GM13976 (cell line): ENCODE data around the gene HSD17B12.
"Not testable (repeated sequence)": the region's sequence is repeated elsewhere in the genome, so short reads cannot be mapped to it uniquely, and the experiment has no call there.

Source experiments
- DNase-seq: peaks from one replicate; pipeline ENCODE4 v3.0.0; 2012; ENCODE audit warnings: low spot score
- CTCF ChIP-seq: IDR thresholded peaks from 2 replicates; pipeline ENCODE4 v1.5.1; 2012; ENCODE audit warnings: borderline replicate concordance, mild to moderate bottlenecking; ENCODE audit not compliant: insufficient read depth; ENCODE audit errors: extremely low read depth, missing control alignments, control extremely low read depth
- in situ Hi-C: fragments of 300-500 bp; cut with MboI; formaldehyde crosslinking; loops from one replicate; pipeline ENCODE4 v1.12.0; 2022; ENCODE audit warnings: low sequenced_read_pairs, mixed read lengths, inconsistent platforms; ENCODE audit not compliant: unreplicated experiment

HSD17B12 gene

GRCh38 chr11:43664295-43664694 is 16.2 kb upstream of the HSD17B12 start:
- no peak for TF ChIP-seq CTCF
- DNase-seq: no peak
- in situ Hi-C loops: no loop called here

DNA sequence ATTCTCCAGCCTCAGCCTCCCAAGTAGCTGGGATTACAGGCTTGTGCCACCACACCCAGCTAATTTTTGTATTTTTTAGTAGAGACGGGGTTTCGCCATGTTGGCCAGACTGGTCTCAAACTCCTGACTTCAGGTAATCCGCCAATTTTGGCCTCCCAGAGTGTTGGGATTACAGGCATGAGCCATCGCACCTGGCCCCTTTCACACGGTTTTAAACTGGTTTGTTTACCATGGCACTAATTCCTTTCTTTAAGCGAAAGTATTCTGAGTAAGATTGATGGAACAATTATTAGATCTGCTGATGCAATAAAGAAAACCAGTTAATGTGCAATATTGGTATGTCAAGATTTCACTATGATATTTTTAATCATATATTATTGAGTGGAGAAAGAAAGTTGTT is 9.3 kb upstream of the HSD17B12 start:
- DNase-seq, in situ Hi-C loops: not testable (repeated sequence)

GRCh38 chr11:43674560-43674959 is 6.0 kb upstream of the HSD17B12 start:
- no peak for TF ChIP-seq CTCF
- in situ Hi-C loops: no loop called here
- DNase-seq: no peak

DNA sequence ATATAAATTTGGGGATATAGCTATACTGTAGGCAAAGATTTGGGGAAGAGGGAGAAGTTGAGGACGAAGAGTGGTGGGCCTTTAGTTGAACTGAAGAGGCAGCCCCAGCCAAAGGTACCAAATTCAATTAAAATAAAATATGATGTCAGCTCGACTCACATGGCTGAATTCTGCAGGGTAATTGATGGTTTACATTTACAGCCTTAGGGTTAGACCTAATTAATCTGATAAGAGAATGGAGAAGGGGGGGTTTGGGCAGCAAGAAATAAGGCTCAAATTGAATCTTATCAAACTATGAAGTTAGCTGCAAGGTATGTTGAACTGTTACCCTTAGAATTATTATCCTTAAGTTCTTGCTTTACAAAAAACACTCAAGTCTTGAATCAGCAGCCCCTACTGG is 3.6 kb upstream of the HSD17B12 start:
- DNase-seq: no peak
- in situ Hi-C loops: no loop called here
- TF ChIP-seq CTCF: no peak

- TF ChIP-seq CTCF: no peak
- in situ Hi-C loops: no loop called here
- no peak for DNase-seq
Observed at GRCh38 chr11:43681401-43681942, 934 bp downstream of the HSD17B12 start.

DNA sequence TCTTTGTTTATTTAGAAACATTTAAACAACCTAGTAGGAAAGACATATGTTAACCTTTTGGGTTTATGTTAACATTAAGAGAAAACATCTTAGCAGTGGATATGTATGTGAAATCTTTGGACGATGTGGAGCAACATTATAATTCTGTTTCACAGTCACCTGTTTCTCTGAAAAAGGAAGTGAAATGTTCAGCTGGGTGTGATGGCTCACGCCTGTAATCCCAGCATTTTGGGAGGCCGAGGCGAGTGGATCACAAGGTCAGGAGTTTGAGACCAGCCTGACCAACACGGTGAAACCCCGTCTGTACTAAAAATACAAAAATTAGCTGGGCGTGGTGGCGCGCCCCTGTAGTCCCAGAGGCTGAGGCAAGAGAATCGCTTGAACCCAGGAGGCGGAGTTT is 1.5 kb downstream of the HSD17B12 start:
- in situ Hi-C loops, DNase-seq: not testable (repeated sequence)

DNA sequence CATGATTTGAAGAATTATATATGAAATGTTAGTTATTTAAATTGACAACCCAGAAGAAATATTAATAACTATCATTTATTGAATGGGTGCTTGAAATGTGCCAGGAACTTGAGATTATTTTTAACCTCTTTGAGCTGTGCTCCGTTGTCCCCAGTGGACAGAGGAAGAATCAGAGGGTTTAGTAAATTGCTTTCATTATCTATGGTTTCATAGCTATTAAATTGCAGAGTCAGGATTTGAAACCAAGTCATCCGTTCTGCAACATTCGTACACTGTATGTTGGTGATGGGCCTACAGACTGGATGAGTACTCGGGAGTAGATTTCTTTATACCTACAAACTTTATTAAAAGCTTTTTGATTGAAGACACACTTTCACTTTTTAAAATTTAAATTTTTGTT is 4.9 kb downstream of the HSD17B12 start:
- no peak for DNase-seq
- TF ChIP-seq CTCF: no peak
- in situ Hi-C loops: no loop called here

- DNase-seq: no peak
- in situ Hi-C loops: no loop called here
- no peak for TF ChIP-seq CTCF
Observed at GRCh38 chr11:43686207-43686606, 5.7 kb downstream of the HSD17B12 start.
